ENCODE results near the gene AKAP8L.
A peak's percentile ranks its signal among the peaks of the same experiment; 100 is the strongest.
"Not testable (repeated sequence)": the region's sequence is repeated elsewhere in the genome, so short reads cannot be mapped to it uniquely, and the experiment has no call there.

The AKAP8L gene

DNA sequence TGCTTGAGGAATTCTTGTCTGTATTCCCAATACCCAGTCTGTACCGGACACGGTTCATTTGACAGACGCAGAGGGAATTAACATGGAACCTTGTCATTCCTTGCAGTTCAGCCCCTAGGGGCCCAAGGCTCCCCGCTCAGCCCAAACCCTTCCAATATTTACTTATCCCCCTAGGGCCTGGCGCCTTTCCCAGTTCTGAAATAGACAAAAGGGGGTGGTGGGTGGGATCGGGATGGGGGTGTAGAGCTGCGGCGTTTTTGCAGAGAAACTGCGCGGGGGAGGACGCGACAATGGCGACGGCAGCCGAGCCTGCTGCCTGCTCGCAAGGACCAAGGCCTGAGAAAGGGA is 583 bp downstream of the AKAP8L start:
- Histone ChIP-seq H3K36me3 (ENCODE audit: control insufficient read depth, insufficient read depth, low read length) (peaks cover 9% of the 10 kb centered on the region), H3K9me3 (ENCODE audit: control insufficient read depth, low read length) (no peaks in the 10 kb centered on the region), H3K4me3 (ENCODE audit: insufficient read depth, low read depth, low read length) (peak overlapping the region; percentile 91), H3K27me3 (ENCODE audit: control insufficient read depth, insufficient read depth, low read length, poor library complexity, severe bottlenecking) (no peaks in the 10 kb centered on the region), H3K27ac (ENCODE audit: insufficient read depth, low read depth, low read length, poor library complexity, severe bottlenecking) (peak overlapping the region; percentile 12), H3K4me1 (ENCODE audit: control insufficient read depth, insufficient read depth, low read length) (peaks cover 7% of the 10 kb centered on the region)
- WGBS, 2 experiments: 0 to 1% methylated on average over 14 to 16 of the region's 16 CpGs

DNA sequence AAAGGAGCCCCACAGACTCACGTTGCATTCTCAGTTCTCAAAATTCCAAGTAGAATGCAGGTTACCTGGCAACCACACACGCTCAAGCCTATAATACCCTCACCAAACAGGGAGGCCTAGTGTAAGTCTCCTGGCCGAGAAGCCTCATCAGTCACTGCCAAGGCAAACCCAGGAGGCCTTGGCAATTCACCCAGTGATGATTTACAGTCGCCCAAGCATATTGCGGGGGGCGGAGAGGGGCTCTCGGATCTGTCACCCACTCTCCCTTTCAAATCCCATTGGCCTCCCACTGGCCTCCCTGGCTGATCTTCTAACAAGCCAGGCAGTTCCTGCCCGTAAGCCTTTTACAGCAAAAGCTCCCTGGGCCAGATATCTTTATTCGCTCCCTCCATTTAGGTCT is 1.1 kb downstream of the AKAP8L start:
- Histone ChIP-seq H3K9me3 (ENCODE audit: control insufficient read depth, low read length) (no peaks in the 10 kb centered on the region), H3K4me3 (ENCODE audit: insufficient read depth, low read depth, low read length) (peak overlapping the region; percentile 91), H3K36me3 (ENCODE audit: control insufficient read depth, insufficient read depth, low read length) (peaks cover 5% of the 10 kb centered on the region), H3K4me1 (ENCODE audit: control insufficient read depth, insufficient read depth, low read length) (peaks cover 7% of the 10 kb centered on the region), H3K27ac (ENCODE audit: insufficient read depth, low read depth, low read length, poor library complexity, severe bottlenecking) (no peak overlapping the region), H3K27me3 (ENCODE audit: control insufficient read depth, insufficient read depth, low read length, poor library complexity, severe bottlenecking) (no peaks in the 10 kb centered on the region)
- WGBS, 2 experiments: 42 to 45% methylated on average over 9 of the region's 9 CpGs

DNA sequence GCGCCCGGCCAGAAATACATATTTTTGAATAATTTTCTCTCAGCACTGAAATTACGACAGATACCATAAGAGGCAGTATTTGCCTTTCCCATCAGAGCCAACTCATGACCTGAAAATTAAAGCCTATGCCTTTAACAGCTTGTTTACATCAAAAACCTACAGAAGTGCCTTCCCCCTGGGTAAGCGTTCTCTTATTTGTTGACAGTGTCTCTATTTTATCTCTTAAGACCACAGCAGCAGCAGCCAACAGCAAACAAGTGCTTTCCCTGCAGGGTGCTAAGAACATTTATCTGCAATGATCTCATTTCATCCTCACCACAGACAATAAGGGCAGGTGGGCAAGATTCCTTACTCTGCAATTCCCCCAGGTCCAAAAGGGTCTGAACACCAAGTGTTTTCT is 6.0 kb downstream of the AKAP8L start:
- peaks cover 7% of the 10 kb centered on the region for H3K4me1 ChIP-seq (ENCODE audit: control insufficient read depth, insufficient read depth, low read length)
- H3K4me3 ChIP-seq (ENCODE audit: insufficient read depth, low read depth, low read length): no peak overlapping the region
- no peaks in the 10 kb centered on the region for H3K9me3 ChIP-seq (ENCODE audit: control insufficient read depth, low read length)
- 94 to 96% methylated on average over 4 of the region's 4 CpGs for WGBS, 2 experiments
- H3K27ac ChIP-seq (ENCODE audit: insufficient read depth, low read depth, low read length, poor library complexity, severe bottlenecking): no peak overlapping the region
- no peaks in the 10 kb centered on the region for H3K36me3 ChIP-seq (ENCODE audit: control insufficient read depth, insufficient read depth, low read length)
- H3K27me3 ChIP-seq (ENCODE audit: control insufficient read depth, insufficient read depth, low read length, poor library complexity, severe bottlenecking): no peaks in the 10 kb centered on the region

DNA sequence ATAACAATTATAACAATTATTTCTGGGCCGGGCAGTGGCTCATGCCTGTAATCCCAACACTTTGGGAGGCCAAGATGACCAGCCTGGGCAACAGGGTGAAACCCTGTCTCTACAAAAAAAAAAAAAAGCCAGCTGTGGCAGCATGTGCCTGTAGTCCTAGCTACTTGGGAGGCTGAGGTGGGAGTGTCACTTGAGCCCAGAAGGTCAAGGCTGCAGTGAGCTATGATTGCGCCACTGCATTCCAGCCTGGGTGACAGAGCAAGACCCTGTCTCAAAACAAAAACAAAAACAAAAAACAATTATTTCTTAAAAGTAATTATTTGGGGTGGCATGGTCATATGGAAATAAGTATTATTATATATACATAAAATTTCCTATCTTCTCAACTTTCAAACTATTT is 7.4 kb downstream of the AKAP8L start:
- not testable (repeated sequence) for H3K4me3 ChIP-seq (ENCODE audit: insufficient read depth, low read depth, low read length); H3K9me3 ChIP-seq (ENCODE audit: control insufficient read depth, low read length); H3K27me3 ChIP-seq (ENCODE audit: control insufficient read depth, insufficient read depth, low read length, poor library complexity, severe bottlenecking); H3K27ac ChIP-seq (ENCODE audit: insufficient read depth, low read depth, low read length, poor library complexity, severe bottlenecking); H3K4me1 ChIP-seq (ENCODE audit: control insufficient read depth, insufficient read depth, low read length); H3K36me3 ChIP-seq (ENCODE audit: control insufficient read depth, insufficient read depth, low read length)
- 93 to 94% methylated on average over 2 of the region's 2 CpGs for WGBS, 2 experiments

DNA sequence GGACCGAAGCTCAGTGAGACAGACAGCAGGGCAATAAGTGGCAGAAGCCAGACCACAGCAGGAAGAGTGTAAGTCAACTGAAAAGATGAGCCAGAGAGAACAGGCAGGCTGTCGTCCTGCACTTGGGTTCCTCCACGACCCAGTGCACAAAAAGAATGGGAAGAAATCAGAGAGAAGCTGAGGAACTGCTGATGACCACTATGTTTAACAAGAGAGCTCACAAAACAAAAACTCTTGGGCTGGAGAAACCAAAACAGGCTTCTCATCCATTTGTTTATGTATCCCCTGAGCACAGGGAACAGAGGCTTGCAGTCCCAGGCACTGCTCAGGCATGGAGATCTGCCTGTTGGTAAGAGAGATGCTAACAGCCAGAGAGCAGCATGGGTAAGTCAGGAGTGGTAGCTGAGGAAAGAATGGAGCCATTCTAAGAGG is 14.0 kb downstream of the AKAP8L start:
- H3K27me3 ChIP-seq (ENCODE audit: control insufficient read depth, insufficient read depth, low read length, poor library complexity, severe bottlenecking): no peaks in the 10 kb centered on the region
- H3K9me3 ChIP-seq (ENCODE audit: control insufficient read depth, low read length): no peaks in the 10 kb centered on the region
- H3K27ac ChIP-seq (ENCODE audit: insufficient read depth, low read depth, low read length, poor library complexity, severe bottlenecking): no peak overlapping the region
- WGBS, 2 experiments: 76 to 78% methylated on average over 3 of the region's 3 CpGs
- peaks cover 8% of the 10 kb centered on the region for H3K36me3 ChIP-seq (ENCODE audit: control insufficient read depth, insufficient read depth, low read length)
- no peak overlapping the region for H3K4me3 ChIP-seq (ENCODE audit: insufficient read depth, low read depth, low read length)
- H3K4me1 ChIP-seq (ENCODE audit: control insufficient read depth, insufficient read depth, low read length): no peaks in the 10 kb centered on the region

DNA sequence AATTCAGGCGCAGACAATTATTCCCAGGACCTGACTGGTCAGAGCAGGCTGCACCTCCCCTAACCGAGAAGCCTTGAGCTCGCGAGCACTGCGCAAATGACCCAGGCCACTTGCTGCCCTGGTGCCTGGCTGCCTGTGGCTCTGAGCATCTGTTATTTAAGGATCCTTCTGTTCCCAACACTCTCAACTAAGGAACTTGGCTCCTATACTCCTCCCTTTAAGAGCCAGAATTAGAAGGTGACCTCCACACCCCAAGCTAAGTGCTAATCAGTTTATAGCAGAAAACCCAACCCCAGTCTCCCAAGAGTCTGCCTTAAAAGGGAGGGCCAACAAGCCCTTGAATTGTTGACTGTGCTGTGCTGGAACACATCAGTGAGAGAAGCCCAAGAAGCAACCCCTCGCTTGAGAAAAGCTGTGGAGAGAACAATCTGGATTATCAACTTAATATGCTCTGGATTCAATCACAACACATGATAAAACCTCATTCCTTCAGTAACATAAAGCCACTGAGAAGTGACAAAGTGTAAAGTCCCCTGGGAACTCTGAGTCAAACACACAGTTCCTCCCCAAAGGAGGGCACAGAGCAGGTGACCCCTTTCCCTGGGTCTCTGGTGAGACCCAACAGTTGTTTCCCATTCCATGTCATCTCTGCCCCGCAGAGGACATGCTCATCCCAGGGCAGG is 14.6 kb downstream of the AKAP8L start:
- Histone ChIP-seq H3K4me1 (ENCODE audit: control insufficient read depth, insufficient read depth, low read length) (no peaks in the 10 kb centered on the region), H3K9me3 (ENCODE audit: control insufficient read depth, low read length) (no peaks in the 10 kb centered on the region), H3K27ac (ENCODE audit: insufficient read depth, low read depth, low read length, poor library complexity, severe bottlenecking) (no peak overlapping the region), H3K27me3 (ENCODE audit: control insufficient read depth, insufficient read depth, low read length, poor library complexity, severe bottlenecking) (no peaks in the 10 kb centered on the region), H3K36me3 (ENCODE audit: control insufficient read depth, insufficient read depth, low read length) (peaks cover 11% of the 10 kb centered on the region), H3K4me3 (ENCODE audit: insufficient read depth, low read depth, low read length) (no peak overlapping the region)
- 94 to 95% methylated on average over 7 of the region's 7 CpGs for WGBS, 2 experiments

DNA sequence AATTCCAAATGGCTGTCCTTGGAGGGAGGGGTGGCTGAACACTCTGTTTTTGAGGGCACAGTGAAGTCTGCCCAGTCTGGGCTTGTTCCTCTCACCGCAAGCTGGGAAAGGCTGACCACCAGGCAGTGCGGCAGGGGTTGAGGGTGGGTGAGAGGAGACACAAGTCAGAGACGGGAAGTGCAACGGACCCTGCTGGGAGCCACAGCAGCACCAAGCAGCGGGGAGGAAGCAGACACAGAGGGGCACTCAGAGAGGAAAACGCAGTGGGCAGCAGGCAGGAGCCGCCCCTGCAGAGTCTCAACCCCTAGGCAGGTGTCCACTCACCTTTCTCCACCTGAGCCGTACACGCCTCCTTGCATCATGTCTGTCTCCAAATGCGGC is 15.6 kb downstream of the AKAP8L start:
- Histone ChIP-seq H3K4me1 (ENCODE audit: control insufficient read depth, insufficient read depth, low read length) (no peaks in the 10 kb centered on the region), H3K4me3 (ENCODE audit: insufficient read depth, low read depth, low read length) (no peak overlapping the region), H3K27ac (ENCODE audit: insufficient read depth, low read depth, low read length, poor library complexity, severe bottlenecking) (no peak overlapping the region), H3K27me3 (ENCODE audit: control insufficient read depth, insufficient read depth, low read length, poor library complexity, severe bottlenecking) (no peaks in the 10 kb centered on the region), H3K36me3 (ENCODE audit: control insufficient read depth, insufficient read depth, low read length) (peaks cover 19% of the 10 kb centered on the region), H3K9me3 (ENCODE audit: control insufficient read depth, low read length) (no peaks in the 10 kb centered on the region)
- 90 to 94% methylated on average over 10 of the region's 10 CpGs for WGBS, 2 experiments

DNA sequence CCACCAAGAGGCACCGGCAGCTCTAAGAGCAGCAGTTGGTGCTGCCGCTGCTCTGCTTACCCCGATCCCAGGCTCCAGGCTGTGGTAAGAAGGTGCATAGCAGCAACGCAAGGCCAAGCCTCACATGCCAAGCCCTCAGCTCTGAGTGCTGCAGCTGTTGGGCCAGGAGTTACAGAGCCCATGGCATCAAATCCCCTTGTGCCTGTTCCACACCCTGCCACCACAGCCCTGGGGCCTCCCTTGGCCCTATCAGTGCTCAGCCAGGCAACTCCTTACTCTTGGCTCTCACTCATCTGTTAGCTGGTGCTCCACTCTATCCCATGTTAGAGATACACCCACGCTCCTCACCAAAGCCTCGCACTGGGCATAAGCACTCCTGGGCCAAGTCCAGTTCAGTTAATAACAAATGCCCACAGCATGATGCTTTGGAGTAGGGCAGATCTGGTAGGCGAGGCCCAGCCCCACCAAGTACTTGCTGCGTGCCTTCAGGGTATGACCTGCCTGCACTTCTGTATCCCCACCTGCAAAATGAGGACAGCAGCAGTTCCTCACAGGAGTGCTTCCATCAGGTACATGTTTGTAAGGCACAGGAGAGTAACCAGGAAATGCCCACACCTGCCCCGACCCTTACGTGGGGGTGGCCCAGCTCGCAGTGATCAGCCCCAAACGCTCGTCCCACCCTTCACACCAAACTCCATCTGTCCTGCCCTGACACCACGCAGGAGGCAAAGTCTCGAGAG is 16.2 kb downstream of the AKAP8L start:
- no peaks in the 10 kb centered on the region for H3K4me1 ChIP-seq (ENCODE audit: control insufficient read depth, insufficient read depth, low read length)
- WGBS, 2 experiments: 95 to 98% methylated on average over 15 of the region's 15 CpGs
- H3K27ac ChIP-seq (ENCODE audit: insufficient read depth, low read depth, low read length, poor library complexity, severe bottlenecking): no peak overlapping the region
- peaks cover 25% of the 10 kb centered on the region for H3K36me3 ChIP-seq (ENCODE audit: control insufficient read depth, insufficient read depth, low read length)
- no peaks in the 10 kb centered on the region for H3K27me3 ChIP-seq (ENCODE audit: control insufficient read depth, insufficient read depth, low read length, poor library complexity, severe bottlenecking)
- no peak overlapping the region for H3K4me3 ChIP-seq (ENCODE audit: insufficient read depth, low read depth, low read length)
- no peaks in the 10 kb centered on the region for H3K9me3 ChIP-seq (ENCODE audit: control insufficient read depth, low read length)

DNA sequence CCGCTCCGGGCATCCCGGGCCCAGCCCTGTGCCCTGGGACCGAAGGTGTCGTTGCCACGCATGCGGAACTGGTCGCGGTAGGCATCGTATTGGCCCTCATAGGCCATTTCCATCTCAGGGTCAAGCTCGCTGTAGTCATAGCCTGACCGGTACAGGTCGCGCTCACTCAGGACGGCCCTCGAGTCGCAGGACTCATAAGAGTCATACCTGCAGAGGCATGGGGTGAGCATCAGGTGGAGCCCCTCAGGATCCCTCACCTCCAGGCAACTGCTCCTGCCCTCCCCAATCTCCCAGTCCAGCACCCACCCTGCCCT is 17.4 kb downstream of the AKAP8L start:
- Histone ChIP-seq H3K27me3 (ENCODE audit: control insufficient read depth, insufficient read depth, low read length, poor library complexity, severe bottlenecking) (no peaks in the 10 kb centered on the region), H3K4me3 (ENCODE audit: insufficient read depth, low read depth, low read length) (no peak overlapping the region), H3K4me1 (ENCODE audit: control insufficient read depth, insufficient read depth, low read length) (no peaks in the 10 kb centered on the region), H3K9me3 (ENCODE audit: control insufficient read depth, low read length) (no peaks in the 10 kb centered on the region), H3K27ac (ENCODE audit: insufficient read depth, low read depth, low read length, poor library complexity, severe bottlenecking) (no peak overlapping the region), H3K36me3 (ENCODE audit: control insufficient read depth, insufficient read depth, low read length) (peaks cover 37% of the 10 kb centered on the region)
- 96 to 97% methylated on average over 17 of the region's 17 CpGs for WGBS, 2 experiments

DNA sequence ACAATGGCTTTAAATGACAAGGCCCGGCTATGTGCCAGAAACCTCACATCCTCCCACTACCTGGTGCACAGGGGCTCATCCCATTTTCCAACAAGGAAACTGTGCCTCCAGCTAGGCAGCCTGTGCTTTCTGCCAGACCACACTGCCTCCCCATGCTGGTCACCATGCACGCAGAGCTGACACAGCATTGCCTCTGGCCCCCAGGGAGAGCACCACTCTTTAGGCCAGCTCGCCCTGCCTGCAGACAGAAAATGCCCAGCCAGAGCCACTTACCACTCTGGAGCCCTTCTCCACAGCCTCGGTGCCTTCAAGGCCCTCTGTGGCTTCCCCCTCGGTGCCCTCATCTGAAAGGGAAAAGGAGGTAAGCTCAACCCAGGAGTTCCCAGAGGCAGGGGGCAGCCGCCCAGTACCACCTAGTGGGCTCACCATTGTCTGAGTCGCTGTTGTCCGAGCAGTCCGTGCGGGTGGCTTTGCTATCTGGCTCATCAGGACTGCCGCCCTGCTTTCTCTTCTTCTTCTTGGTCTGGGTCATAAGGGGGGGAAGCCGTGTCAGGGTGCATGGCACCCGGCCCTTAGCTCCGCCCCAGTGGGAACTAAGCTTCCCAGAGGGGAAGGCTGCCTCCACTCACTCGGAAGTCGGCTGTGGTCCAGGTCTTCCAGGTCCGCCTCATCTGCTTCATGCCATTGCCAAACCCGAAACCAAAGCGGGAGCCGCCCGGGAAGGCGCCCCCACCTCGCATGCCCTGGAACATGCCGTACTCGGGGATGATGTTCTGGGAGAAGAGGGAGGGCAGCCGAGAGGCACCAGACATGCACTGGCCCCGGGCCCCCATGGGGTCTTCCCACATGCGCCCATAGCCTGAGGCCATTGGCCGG is 18.0 kb downstream of the AKAP8L start:
- Histone ChIP-seq H3K36me3 (ENCODE audit: control insufficient read depth, insufficient read depth, low read length) (peaks cover 41% of the 10 kb centered on the region), H3K9me3 (ENCODE audit: control insufficient read depth, low read length) (no peaks in the 10 kb centered on the region), H3K4me3 (ENCODE audit: insufficient read depth, low read depth, low read length) (no peak overlapping the region), H3K27ac (ENCODE audit: insufficient read depth, low read depth, low read length, poor library complexity, severe bottlenecking) (no peak overlapping the region), H3K27me3 (ENCODE audit: control insufficient read depth, insufficient read depth, low read length, poor library complexity, severe bottlenecking) (no peaks in the 10 kb centered on the region), H3K4me1 (ENCODE audit: control insufficient read depth, insufficient read depth, low read length) (no peaks in the 10 kb centered on the region)
- 94 to 96% methylated on average over 29 of the region's 29 CpGs for WGBS, 2 experiments
